HS-27A (cell line): ENCODE results near the gene ZNF385C.
"Not testable (repeated sequence)": the region's sequence is repeated elsewhere in the genome, so short reads cannot be mapped to it uniquely, and the experiment has no call there.

Source experiments
- DNase-seq: peaks from one replicate; pipeline ENCODE4 v3.0.0-alpha.2; 2012; ENCODE audit warnings: low read depth, missing footprints

The ZNF385C gene

DNA sequence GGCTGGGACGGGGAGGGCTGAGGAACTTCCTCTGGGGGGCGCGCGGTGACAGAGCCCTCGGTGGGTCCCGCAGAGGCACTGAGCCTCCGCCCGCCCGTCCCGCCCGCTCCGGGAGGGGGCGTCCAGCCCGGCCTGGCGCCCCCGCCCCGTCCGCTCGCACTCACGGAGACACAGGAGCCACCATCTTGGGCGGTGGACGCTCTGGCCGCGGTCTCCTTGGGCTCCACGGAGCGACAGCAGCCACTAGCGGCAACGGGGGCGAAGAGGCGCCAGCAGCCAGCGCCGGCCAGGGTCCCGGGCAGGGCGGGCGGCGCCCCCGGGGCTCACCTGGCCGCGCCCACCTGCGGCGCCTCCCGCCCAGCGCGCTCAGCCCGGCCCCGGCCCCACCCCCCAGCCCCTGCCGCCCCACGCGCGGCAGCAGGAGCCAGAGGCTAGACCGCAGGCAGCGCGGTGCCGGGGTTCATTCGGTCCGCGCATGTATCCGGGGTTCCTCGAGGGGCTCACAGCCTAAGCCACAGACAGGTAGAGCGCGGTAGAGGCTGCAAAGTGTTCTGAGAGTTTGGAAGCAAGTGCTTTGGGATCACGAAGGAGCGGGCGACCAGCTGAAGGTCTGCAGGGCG is 47.8 kb downstream of the ZNF385C start, which contains the start of gene C17orf113:
C17orf113 (minus strand) TSS at position 209 of the 620 bp plus-strand sequence. CDS start 7,225 bp downstream, outside the sequence.
- DNase-seq: no peak

DNA sequence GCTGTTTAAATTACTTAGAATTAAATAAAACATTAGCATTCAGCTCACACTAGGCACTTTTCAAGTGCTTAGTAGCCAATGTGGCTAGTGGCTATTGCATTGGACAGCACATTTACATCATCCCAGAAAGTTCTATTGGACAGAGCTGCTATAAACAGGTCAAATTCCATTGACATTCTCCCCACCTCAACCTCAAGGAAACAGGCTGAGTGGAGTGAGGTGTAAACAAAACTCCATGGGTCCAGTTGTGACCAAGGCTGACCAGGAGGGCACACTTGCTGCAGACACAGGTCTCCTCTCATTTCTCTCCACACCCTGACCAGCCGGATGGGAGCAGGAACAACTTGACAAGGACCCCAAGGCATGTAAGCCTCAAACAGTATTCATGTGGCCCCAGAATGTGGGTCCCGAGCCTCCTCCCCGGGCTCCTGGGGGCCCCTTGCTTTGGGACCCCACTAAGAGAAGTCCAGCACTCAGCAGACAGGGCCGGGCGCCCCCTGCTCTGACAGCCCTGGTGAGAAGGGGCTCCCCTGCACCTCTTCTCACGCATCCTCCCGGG is 48.4 kb downstream of the ZNF385C start:
- no peak for DNase-seq

GRCh38 chr17:42047343-42047742 is 50.9 kb downstream of the ZNF385C start:
- no peak for DNase-seq

DNA sequence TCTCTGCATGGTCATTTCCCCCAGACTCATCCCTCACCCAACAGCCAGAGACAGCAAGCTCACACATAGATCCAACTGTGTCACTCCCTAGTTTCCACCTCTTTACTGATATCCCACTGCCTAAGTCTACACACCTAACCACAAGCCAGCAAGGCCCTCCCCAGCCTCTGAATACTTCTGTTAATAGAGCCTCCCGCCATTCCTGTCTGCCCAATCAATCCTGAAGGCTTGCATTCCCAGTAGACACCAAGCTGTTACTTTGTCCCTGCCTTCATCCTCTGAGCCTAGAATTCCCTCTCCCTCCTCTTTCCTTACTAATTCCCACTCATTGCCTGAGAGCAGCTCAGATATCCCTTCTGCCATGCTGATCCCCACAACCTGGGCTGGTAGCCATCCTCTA is 52.6 kb downstream of the ZNF385C start:
- DNase-seq: no peak

DNA sequence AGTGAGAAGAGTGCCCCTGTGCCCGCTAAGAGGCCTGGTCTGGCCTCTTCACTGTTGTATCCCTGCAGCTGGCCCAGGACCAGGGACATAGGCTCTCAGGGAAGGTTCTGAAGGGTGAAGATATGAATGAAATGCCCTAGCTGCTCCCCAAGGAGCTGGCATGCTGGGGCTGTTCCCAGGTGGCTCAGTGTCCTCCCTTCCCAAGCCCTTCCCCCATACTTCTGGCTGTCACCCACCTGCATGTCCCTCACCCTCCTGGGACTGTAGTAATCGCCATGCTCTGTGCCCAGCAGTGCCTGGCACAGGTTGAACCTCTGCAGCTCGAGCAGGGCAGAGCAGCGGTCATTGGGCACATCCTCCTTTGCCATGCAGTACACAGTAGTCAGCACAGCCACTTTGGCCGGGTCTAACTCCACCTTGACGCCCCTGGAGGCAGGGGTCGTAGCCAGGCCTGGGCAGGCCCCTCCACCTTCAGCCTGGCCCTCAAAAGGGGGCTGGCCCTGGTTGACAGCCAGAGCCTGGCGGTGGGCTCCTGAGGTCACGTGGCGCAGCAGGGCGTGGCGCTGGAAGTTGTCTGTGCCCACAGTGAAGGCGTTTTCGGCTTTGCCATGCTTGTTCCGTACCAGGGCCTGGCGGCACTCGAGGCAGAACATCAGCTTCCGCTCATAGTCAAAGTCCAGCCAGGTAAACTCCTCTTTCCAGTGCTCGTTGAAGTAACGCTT is 55.5 kb downstream of the ZNF385C start:
- no peak for DNase-seq

- DNase-seq: no peak
These were observed 56.7 kb downstream of the ZNF385C start for GRCh38 chr17:42041619-42042018.

DNA sequence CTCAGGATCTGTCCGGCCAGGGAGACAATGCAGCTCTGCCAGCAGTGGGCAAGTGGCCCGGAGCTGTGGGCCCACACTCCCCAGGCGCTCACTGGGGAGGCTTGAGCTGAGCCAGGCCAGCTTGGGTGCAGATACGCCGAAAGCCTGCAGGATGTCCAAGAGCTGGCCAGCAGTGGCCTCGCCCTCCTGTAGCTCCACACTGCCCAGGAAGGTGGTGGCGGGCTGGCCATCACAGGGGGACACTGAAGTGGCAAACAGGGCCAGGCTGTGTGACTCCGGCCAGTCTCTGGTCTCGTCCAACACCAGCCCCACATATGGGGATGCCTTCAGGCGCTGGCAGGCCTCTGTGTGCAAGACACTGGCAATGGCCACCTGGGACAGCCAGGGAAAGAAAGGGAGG is 57.5 kb downstream of the ZNF385C start:
- no peak for DNase-seq

DNA sequence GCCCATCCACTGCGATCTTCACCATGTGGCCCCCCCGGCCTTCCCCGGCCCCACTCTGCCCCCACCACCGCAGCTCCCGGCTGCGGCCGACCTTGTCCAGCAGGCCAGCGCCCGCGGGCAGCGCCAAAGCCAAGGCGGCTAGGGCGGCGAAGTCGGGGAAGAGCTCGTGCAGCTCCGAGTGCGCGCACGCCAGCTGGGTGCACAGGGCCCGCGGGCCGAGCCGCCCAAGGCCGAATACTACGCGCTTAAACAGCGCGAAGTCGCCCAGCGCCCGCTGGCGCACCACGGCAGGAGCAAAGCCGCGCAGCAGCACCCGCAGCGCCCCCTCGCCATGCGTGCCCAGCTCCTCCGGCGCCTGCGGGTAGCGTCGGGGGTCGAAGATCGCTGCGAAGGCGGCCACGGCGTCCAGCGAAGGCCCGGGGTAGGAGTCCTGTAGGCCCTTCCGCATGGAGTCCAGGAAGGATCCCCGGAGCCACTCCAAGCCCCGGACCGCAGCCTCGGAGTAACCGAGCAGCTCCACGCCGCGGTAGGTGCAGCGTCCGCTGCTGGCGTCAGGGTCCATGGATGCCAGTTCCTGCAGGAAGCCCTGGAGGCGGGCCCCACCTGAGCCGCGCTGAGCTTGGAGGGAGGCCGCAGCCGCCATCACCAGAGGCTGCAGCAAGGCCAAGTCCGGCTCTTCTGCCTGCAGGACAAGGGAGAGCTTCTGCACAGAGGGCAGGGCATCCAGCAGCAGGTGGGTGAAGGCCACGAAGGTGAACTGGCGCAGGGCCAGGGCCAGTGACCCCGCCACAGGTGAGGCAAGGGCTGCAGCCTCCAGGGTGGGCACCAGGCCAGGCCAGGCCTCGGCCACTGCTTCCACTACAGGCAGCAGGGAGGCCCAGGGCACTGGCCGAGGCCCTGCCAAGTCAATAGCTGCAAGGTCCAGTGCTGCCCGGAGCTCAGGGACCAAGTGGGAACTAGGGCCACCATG is 58.2 kb downstream of the ZNF385C start:
- DNase-seq: no peak

GRCh38 chr17:42038221-42038973 is 59.9 kb downstream of the ZNF385C start:
- no peak for DNase-seq

DNA sequence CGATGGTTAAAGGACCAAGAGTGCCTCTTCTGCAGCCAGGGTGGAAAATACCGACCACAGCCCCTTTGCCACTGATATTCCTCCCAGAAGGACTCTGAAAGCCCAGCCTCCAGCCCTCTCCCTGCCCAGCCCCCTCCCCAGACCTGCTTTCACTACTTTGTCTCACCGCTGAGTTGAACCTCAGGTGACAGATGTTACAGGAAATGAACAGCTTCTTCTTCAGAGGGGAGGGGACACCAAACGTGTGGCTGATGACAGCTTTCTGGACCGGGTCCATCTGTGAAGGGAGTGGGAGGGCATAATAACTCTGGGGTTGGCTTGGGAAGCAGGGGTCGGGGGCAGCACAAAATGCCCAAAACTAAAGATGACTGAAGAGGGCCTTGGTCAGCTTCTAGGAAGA is 64.2 kb downstream of the ZNF385C start:
- DNase-seq: no peak

DNA sequence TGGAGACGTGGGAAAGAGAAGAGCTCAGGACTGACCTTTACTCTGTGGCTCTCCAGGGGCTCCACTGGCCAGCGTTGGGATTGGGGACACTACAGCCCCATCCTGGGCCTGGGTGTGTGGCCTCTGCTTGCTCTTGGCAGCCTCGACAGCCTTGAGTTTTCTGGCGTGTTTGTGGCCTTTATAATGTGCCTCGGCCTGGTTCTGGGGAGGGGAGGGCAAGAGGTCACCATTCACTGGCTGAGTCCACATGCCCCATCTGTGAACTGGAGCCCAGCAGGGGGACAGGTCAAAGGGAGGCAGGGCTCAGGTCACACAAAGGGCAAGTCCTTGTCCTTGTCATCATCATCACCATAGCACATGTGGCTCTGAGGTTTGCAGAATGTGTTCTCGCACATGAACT is 66.7 kb downstream of the ZNF385C start:
- DNase-seq: no peak

DNA sequence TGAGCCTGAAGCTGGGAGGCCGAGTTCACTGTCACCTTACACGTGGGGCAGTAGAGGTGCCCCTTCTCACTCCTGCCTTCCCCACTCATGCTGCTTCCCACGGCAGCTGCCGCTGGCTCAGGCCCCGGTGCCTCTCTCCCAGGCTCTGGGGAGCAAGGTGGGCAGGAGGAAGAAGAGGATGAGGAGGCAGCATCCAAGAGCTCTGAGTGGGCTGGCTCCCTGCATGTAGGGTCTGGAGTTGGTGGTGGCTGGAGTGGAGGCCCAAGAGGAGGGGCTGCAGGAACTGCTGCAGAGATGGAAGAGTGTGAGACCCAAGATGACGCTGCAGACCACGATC is 69.5 kb downstream of the ZNF385C start:
- DNase-seq: no peak

- no peak for DNase-seq
These were observed 70.1 kb downstream of the ZNF385C start for GRCh38 chr17:42027961-42028790.

GRCh38 chr17:42027590-42027889 is 70.7 kb downstream of the ZNF385C start:
- DNase-seq: no peak

- no peak for DNase-seq
These were observed 71.2 kb downstream of the ZNF385C start for GRCh38 chr17:42026857-42027589.

GRCh38 chr17:42025936-42026335 is 72.3 kb downstream of the ZNF385C start:
- DNase-seq: no peak

DNA sequence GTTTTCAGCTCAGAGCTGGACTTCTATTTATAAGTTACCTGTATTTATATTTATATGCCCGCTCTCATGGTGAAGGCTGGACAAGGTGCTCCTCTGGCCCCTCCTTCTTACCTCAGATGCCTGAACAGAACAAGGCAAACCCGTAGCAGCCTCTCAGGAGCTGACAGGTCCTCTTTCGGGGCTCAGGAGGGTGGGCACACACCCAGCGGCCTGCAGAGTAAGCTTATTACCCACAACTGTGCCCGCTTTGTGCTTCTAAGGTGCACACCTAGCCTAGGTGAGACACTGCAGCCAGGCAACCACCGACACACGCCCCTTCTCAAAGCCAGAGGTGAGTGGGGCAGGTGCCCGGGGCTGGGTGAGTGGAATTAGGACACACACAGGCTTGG is 73.1 kb downstream of the ZNF385C start:
- DNase-seq: no peak

DNA sequence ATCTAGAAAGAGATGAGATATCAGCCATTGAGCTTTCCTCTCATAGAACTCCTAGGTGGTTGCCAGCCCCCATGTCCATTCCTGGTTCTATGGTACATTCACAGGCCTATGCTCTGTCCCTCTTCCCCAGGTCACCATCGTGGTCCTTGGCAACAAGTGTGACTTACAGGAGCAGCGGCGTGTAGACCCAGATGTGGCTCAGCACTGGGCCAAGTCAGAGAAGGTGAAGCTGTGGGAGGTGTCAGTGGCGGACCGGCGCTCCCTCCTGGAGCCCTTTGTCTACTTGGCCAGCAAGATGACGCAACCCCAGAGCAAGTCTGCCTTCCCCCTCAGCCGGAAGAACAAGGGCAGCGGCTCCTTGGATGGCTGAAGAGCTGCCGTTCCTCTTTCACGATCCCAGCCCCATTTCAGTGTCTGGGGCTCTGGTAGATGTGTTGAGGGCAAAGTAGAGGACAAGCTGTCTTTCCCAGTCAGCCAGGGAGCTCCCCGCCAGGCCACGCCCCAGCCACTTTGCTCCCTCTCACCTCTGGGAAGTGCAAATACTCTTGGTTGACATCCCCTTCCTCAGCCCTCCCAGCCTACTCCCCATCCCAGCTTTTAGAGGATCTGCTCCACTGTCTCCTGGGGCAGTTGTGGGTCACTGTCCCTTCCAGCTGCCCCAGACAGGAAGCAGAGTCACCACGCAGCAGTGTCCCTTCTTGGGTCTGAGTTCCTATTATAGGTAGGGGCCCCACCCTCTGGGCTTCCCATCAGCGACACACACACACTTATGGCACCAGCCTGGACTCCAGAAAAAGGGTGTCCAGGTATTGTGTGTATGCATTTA is 74.5 kb downstream of the ZNF385C start:
- DNase-seq: no peak

DNA sequence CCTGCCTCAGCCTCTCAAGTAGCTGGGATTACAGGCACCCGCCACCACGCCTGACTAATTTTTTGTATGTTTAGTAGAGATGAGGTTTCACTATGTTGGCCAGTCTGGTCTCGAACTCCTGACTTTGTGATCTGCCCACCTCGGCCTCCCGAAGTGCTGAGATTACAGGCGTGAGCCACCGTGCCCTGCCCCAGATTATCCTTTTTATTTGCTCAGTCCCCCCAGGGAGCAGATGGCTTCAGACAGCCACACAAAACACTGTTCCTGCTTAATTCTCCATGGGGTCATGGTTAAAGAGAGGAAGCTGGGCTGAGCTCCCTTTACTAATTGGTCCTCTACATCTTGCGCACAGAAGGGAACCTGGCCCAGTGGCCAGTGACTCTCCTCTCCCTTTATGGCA is 77.4 kb downstream of the ZNF385C start:
- DNase-seq: not testable (repeated sequence)
